K562 (cell line): ENCODE data around the gene POU2F3. TPM values are rescaled to one million over a fixed set of nuclear protein-coding genes. Genes with fewer than 3 reads are reported as not detected.
A peak's percentile ranks its signal among the peaks of the same experiment; 100 is the strongest.

Experiments
- DDX20 ChIP-seq: fragments of 450-650 bp; IDR thresholded peaks from 2 replicates; pipeline ENCODE4 v1.6.1; 2016; ENCODE audit warnings: missing genetic modification characterization, low read depth, mild to moderate bottlenecking, missing compliant biosample characterization, moderate library complexity
- E2F1 ChIP-seq: sonication (generic); formaldehyde crosslinking; IDR thresholded peaks from 2 replicates; pipeline ENCODE4 v1.8.1; 2023; ENCODE audit warnings: mild to moderate bottlenecking, missing genetic modification reagents, moderate library complexity
- JUND ChIP-seq, 2 experiments: IDR thresholded peaks; 2 replicates in 1 of 2; 3 replicates in 1 of 2; pipeline ENCODE4 v1.6.1; 2011; ENCODE audit warnings: borderline replicate concordance in 2 of 2, low read depth in 2 of 2, low read length in 2 of 2, improper control_type of control experiment in 1 of 2, missing biosample characterization in 1 of 2, missing genetic modification characterization in 1 of 2, missing genetic modification reagents in 1 of 2
- MCM3 ChIP-seq: fragments of 450-650 bp; IDR thresholded peaks from 2 replicates; pipeline ENCODE4 v1.6.1; 2016
- NEUROD1 ChIP-seq: fragments of 150-350 bp; IDR thresholded peaks from 2 replicates; pipeline ENCODE4 v1.6.1; 2014; ENCODE audit warnings: borderline replicate concordance, low read length, low read depth; ENCODE audit not compliant: partially characterized antibody
- NFIC ChIP-seq: fragments of 450-650 bp; IDR thresholded peaks from 2 replicates; pipeline ENCODE4 v1.6.1; 2017; ENCODE audit warnings: mild to moderate bottlenecking, inconsistent platforms
- POLR3G ChIP-seq: IDR thresholded peaks from 2 replicates; pipeline ENCODE4 v1.6.1; 2011; ENCODE audit not compliant: insufficient read length, insufficient replicate concordance; ENCODE audit errors: extremely low read depth
- XRCC4 ChIP-seq: IDR thresholded peaks from one replicate; pipeline ENCODE4 v1.6.1; 2011; ENCODE audit not compliant: insufficient read depth, insufficient read length; ENCODE audit errors: extremely low read depth
- ZFX ChIP-seq: sonication (generic); formaldehyde crosslinking; IDR thresholded peaks from 2 replicates; pipeline ENCODE4 v1.8.0; 2022; ENCODE audit warnings: mild to moderate bottlenecking, missing genetic modification reagents, moderate library complexity
- ZNF668 ChIP-seq: fragments of 250-450 bp; sonication (Bioruptor Pico); IDR thresholded peaks from 2 replicates; pipeline ENCODE4 v1.8.0; 2022; ENCODE audit warnings: mild to moderate bottlenecking, inconsistent platforms
- polyA plus RNA-seq, 8 experiments: library from polyadenylated mRNA; depleted of rRNA in 4 of 8; stranded (reverse) in 5 of 8; unstranded in 3 of 8; fragments of >200 nt; fragmentation: Nextera tagmentation in 2 of 8; fragmentation: Illumina TruSeq in 1 of 8; extraction: Ambion mirVana in 2 of 8; extraction: Trizol in 1 of 8; gene quantifications; 2 replicates each; pipeline versions ENCODE4 v1.2.1 to v1.2.3, GENCODE V29; 2011 to 2014; ENCODE audit warnings: inconsistent platforms in 1 of 8, missing spikeins in 1 of 8
- total RNA-seq, 7 experiments: library from RNA; depleted of rRNA in 6 of 7; stranded (reverse); fragments of >200 nt in 6 of 7; fragmentation: Illumina TruSeq in 2 of 7; extraction: Trizol in 2 of 7; gene quantifications; 2 replicates each; pipeline versions ENCODE4 v1.2.1 to v1.2.3, GENCODE V29; 2011 to 2021; ENCODE audit warnings: low replicate concordance in 1 of 7
- TF ChIP-seq, protein P1 (sequence below): fragments of 150-350 bp; conservative IDR thresholded peaks from 2 replicates; pipeline ENCODE4 v1.6.1; 2014; ENCODE audit warnings: low read length
- TF ChIP-seq, protein P2 (sequence below), 2 experiments: fragments of 450-650 bp in 1 of 2; IDR thresholded peaks; 2 replicates each; pipeline ENCODE4 v1.6.1; 2011 to 2017; ENCODE audit warnings: low read depth in 2 of 2, antibody characterized with exemption in 1 of 2, borderline replicate concordance in 1 of 2, low read length in 1 of 2, mild to moderate bottlenecking in 1 of 2, mixed read lengths in 1 of 2; ENCODE audit not compliant: control insufficient read depth in 1 of 2
- TF ChIP-seq, protein P3 (sequence below): fragments of 450-650 bp; formaldehyde crosslinking; IDR thresholded peaks from 2 replicates; pipeline ENCODE4 v1.4.0; 2022; ENCODE audit warnings: missing genetic modification characterization

POU2F3 gene
- total and polyA plus RNA-seq, 9 of the 15 experiments (the other 6 are each of a cell fraction or from before 2014, with no cell fraction given): not detected

- TF ChIP-seq E2F1: no peak
- TF ChIP-seq DDX20 (tag): no peak
- TF ChIP-seq NEUROD1: peak; percentile 48
- no peak for TF ChIP-seq POLR3G
- TF ChIP-seq MCM3: no peak
- no peak for TF ChIP-seq ZNF668
- 0 out of 2 replicates have a peak, but pooled peaks have one; percentile 13 for TF ChIP-seq JUND (IDR thresholded peaks at IDR 0.05; ENCODE audit: borderline replicate concordance, low read depth, low read length)
- TF ChIP-seq JUND (tag; IDR thresholded peaks at IDR 0.05; ENCODE audit: borderline replicate concordance, low read depth, low read length): no peak
- TF ChIP-seq XRCC4: no peak
- TF ChIP-seq ZFX: peak; percentile 38
- 0 out of 2 replicates have a peak, but pooled peaks have one; percentile 5 for TF ChIP-seq NFIC
- TF ChIP-seq, protein P1, sequence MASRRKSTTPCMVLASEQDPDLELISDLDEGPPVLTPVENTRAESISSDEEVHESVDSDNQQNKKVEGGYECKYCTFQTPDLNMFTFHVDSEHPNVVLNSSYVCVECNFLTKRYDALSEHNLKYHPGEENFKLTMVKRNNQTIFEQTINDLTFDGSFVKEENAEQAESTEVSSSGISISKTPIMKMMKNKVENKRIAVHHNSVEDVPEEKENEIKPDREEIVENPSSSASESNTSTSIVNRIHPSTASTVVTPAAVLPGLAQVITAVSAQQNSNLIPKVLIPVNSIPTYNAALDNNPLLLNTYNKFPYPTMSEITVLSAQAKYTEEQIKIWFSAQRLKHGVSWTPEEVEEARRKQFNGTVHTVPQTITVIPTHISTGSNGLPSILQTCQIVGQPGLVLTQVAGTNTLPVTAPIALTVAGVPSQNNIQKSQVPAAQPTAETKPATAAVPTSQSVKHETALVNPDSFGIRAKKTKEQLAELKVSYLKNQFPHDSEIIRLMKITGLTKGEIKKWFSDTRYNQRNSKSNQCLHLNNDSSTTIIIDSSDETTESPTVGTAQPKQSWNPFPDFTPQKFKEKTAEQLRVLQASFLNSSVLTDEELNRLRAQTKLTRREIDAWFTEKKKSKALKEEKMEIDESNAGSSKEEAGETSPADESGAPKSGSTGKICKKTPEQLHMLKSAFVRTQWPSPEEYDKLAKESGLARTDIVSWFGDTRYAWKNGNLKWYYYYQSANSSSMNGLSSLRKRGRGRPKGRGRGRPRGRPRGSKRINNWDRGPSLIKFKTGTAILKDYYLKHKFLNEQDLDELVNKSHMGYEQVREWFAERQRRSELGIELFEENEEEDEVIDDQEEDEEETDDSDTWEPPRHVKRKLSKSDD: no peak
- TF ChIP-seq, protein P2, sequence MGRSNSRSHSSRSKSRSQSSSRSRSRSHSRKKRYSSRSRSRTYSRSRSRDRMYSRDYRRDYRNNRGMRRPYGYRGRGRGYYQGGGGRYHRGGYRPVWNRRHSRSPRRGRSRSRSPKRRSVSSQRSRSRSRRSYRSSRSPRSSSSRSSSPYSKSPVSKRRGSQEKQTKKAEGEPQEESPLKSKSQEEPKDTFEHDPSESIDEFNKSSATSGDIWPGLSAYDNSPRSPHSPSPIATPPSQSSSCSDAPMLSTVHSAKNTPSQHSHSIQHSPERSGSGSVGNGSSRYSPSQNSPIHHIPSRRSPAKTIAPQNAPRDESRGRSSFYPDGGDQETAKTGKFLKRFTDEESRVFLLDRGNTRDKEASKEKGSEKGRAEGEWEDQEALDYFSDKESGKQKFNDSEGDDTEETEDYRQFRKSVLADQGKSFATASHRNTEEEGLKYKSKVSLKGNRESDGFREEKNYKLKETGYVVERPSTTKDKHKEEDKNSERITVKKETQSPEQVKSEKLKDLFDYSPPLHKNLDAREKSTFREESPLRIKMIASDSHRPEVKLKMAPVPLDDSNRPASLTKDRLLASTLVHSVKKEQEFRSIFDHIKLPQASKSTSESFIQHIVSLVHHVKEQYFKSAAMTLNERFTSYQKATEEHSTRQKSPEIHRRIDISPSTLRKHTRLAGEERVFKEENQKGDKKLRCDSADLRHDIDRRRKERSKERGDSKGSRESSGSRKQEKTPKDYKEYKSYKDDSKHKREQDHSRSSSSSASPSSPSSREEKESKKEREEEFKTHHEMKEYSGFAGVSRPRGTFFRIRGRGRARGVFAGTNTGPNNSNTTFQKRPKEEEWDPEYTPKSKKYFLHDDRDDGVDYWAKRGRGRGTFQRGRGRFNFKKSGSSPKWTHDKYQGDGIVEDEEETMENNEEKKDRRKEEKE (IDR thresholded peaks at IDR 0.05; ENCODE audit: borderline replicate concordance in 1 of 2, control insufficient read depth in 1 of 2, low read depth in 2 of 2, low read length in 1 of 2): no peak
- TF ChIP-seq, protein P3, sequence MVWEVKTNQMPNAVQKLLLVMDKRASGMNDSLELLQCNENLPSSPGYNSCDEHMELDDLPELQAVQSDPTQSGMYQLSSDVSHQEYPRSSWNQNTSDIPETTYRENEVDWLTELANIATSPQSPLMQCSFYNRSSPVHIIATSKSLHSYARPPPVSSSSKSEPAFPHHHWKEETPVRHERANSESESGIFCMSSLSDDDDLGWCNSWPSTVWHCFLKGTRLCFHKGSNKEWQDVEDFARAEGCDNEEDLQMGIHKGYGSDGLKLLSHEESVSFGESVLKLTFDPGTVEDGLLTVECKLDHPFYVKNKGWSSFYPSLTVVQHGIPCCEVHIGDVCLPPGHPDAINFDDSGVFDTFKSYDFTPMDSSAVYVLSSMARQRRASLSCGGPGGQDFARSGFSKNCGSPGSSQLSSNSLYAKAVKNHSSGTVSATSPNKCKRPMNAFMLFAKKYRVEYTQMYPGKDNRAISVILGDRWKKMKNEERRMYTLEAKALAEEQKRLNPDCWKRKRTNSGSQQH (CRISPR knock-in tag): no peak
Measured at GRCh38 chr11:120210626-120211521, 29.1 kb upstream of the POU2F3 start, which contains the start of gene OAF (continued).
